OCI-LY1 (cell line): Measurements from ENCODE around the gene TSPAN12.

ENCODE experiments used
- EZH2 ChIP-seq: fragments of 200-600 bp; sonication (generic), shearing (Covaris generic); IDR thresholded peaks from 2 replicates; pipeline ENCODE4 v1.8.0; 2017; ENCODE audit warnings: borderline replicate concordance, mixed run types, mild to moderate bottlenecking, antibody characterized with exemption, low read length, moderate library complexity, mixed read lengths
- TF ChIP-seq, protein P1 (sequence below): fragments of 200-600 bp; sonication (generic), shearing (Covaris generic); IDR thresholded peaks from 2 replicates; pipeline ENCODE4 v1.5.1; 2017; ENCODE audit warnings: mild to moderate bottlenecking, antibody characterized with exemption, low read length, moderate library complexity, mixed read lengths

DNA sequence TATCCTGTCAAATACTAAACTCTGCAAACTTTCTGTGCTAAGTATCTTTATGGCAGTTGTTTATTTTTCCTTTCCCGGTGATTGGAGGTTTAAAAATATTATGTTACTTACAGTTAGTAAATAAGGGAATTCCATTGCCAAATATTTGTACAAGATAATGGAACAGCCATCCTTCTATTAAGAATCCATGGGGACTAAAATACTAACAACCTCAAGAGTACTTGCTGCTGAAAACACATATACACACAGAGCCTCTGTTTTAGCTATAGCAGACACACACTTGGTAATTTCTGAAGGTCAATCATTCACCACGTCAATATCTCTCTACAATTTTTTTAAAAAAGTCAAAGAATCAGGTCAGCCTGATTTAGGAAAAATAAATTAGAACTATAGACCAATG lies 32.4 kb downstream of the TSPAN12 start:
- TF ChIP-seq, protein P1, sequence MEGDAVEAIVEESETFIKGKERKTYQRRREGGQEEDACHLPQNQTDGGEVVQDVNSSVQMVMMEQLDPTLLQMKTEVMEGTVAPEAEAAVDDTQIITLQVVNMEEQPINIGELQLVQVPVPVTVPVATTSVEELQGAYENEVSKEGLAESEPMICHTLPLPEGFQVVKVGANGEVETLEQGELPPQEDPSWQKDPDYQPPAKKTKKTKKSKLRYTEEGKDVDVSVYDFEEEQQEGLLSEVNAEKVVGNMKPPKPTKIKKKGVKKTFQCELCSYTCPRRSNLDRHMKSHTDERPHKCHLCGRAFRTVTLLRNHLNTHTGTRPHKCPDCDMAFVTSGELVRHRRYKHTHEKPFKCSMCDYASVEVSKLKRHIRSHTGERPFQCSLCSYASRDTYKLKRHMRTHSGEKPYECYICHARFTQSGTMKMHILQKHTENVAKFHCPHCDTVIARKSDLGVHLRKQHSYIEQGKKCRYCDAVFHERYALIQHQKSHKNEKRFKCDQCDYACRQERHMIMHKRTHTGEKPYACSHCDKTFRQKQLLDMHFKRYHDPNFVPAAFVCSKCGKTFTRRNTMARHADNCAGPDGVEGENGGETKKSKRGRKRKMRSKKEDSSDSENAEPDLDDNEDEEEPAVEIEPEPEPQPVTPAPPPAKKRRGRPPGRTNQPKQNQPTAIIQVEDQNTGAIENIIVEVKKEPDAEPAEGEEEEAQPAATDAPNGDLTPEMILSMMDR = no peak
- TF ChIP-seq EZH2 = no peak
